GM12892 (cell line): ENCODE results near the gene BDH1.

ENCODE experiments used
- POLR2A ChIP-seq: IDR thresholded peaks from 2 replicates; pipeline ENCODE4 v1.6.1; 2011; ENCODE audit warnings: low read depth, low read length, control low read depth
- POLR2AphosphoS5 ChIP-seq: IDR thresholded peaks from 2 replicates; pipeline ENCODE4 v1.6.1; 2011; ENCODE audit warnings: low read depth, low read length, control low read depth
- TAF1 ChIP-seq: IDR thresholded peaks from 2 replicates; pipeline ENCODE4 v1.6.1; 2011; ENCODE audit warnings: low read depth, mild to moderate bottlenecking, control low read depth, low read length, borderline replicate concordance

GRCh38 chr3:197475514-197475913 is 80.3 kb downstream of the BDH1 start:
- TF ChIP-seq POLR2A (no peak), TAF1 (no peak), POLR2AphosphoS5 (no peak)
